K562 (cell line): ENCODE measurements around the gene C1QTNF12. TPM values are rescaled to one million over a fixed set of nuclear protein-coding genes. Genes with fewer than 3 reads are reported as not detected.

Source experiments
- ATAC-seq: fragments of 200-7000 bp; cut with Tn5 transposase; 3 replicates; pipeline ENCODE4 v1.9.1; 2020; ENCODE audit warnings: moderate library complexity
- BruUV-seq: library from RNA; stranded (reverse); fragments of 400-500 nt; replicated peaks from 2 replicates; lab custom pipeline; 2021; lab: Mats Ljungman, UMichigan
- CTCF ChIA-PET: fragments of 300-600 bp; formaldehyde crosslinking; extraction: SDS; loops from one replicate; lab custom pipeline; 2021; ENCODE audit warnings: low intra/inter-chr PET ratio; lab: Yijun Ruan, JAX
- POLR2A ChIA-PET: fragments of 300-600, 350-650 bp; sonication (Branson Sonifier 250); formaldehyde crosslinking; extraction: SDS; loops from one replicate; lab custom pipeline; 2021; ENCODE audit warnings: antibody characterized with exemption, inconsistent platforms; lab: Yijun Ruan, JAX
- DNase-seq, 4 experiments: peaks; one replicate each; pipeline versions ENCODE4 v3.0.0 to v3.0.0-alpha.2; 2011 to 2018; ENCODE audit warnings: low spot score in 3 of 4, mixed read lengths in 3 of 4; ENCODE audit errors: extremely low read depth in 1 of 4
- FAIRE-seq: peaks from 2 replicates; lab custom pipeline; 2011; peaks lifted over from hg19 to GRCh38; lab: Jason Lieb, UNC
- H2AFZ ChIP-seq: 2 replicates; pipeline ENCODE4 v1.6.0; 2011; ENCODE audit warnings: low read depth, low read length, control low read depth, inconsistent platforms
- H3K27ac ChIP-seq: fragments of 200-600 bp; 3 replicates; pipeline ENCODE4 v1.8.0; 2011; ENCODE audit warnings: low read depth, mild to moderate bottlenecking, control low read depth, inconsistent platforms, low read length, moderate library complexity, mixed read lengths; ENCODE audit errors: extremely low read depth
- H3K27me3 ChIP-seq, 2 experiments: fragments of 300-600 bp in 1 of 2; 2 replicates in 1 of 2; 3 replicates in 1 of 2; pipeline versions ENCODE4 v1.6.0 to v1.8.0; 2011; ENCODE audit warnings: inconsistent platforms in 2 of 2, low read length in 2 of 2, mild to moderate bottlenecking in 1 of 2, mixed read lengths in 1 of 2, moderate library complexity in 1 of 2; ENCODE audit not compliant: control insufficient read depth in 2 of 2, insufficient read depth in 2 of 2
- H3K36me3 ChIP-seq: fragments of 300-600 bp; 3 replicates; pipeline ENCODE4 v1.8.0; 2011; ENCODE audit warnings: mild to moderate bottlenecking, low read length, inconsistent platforms; ENCODE audit not compliant: control insufficient read depth, insufficient read depth
- H3K4me1 ChIP-seq, 2 experiments: fragments of 200-600 bp in 1 of 2; replicated peaks in 1 of 2; 2 replicates in 1 of 2; 3 replicates in 1 of 2; pipeline versions ENCODE4 v1.5.1 to v1.8.0; 2011; ENCODE audit warnings: inconsistent platforms in 2 of 2, low read length in 2 of 2, mild to moderate bottlenecking in 1 of 2, mixed read lengths in 1 of 2, moderate library complexity in 1 of 2; ENCODE audit not compliant: control insufficient read depth in 2 of 2, insufficient read depth in 2 of 2
- H3K4me2 ChIP-seq: 2 replicates; pipeline ENCODE4 v1.6.1; 2011; ENCODE audit warnings: low read length, control low read depth, inconsistent platforms, mixed read lengths; ENCODE audit not compliant: insufficient read depth
- H3K4me3 ChIP-seq: fragments of 200-600 bp; sonication (generic), shearing (Covaris generic); 2 replicates; pipeline ENCODE4 v1.5.1; 2016; ENCODE audit warnings: control low read depth, inconsistent platforms
- H3K79me2 ChIP-seq: fragments of 200-600 bp; 3 replicates; pipeline ENCODE4 v1.8.0; 2011; ENCODE audit warnings: low read length, inconsistent platforms; ENCODE audit not compliant: control insufficient read depth, insufficient read depth
- H3K9ac ChIP-seq, 2 experiments: 2 replicates each; pipeline versions ENCODE4 v1.6.0 to v1.6.1; 2011; ENCODE audit warnings: low read depth in 2 of 2, low read length in 2 of 2, control low read depth in 1 of 2, inconsistent platforms in 1 of 2, mild to moderate bottlenecking in 1 of 2, mixed read lengths in 1 of 2; ENCODE audit not compliant: insufficient read depth in 1 of 2
- H3K9me1 ChIP-seq: one replicate; pipeline ENCODE4 v1.6.0; 2011; ENCODE audit warnings: inconsistent platforms, mild to moderate bottlenecking, low read length, moderate library complexity; ENCODE audit not compliant: control insufficient read depth, insufficient read depth
- H3K9me3 ChIP-seq: replicated peaks from 2 replicates; pipeline ENCODE4 v1.5.1; 2011; ENCODE audit warnings: low read depth, low read length, inconsistent platforms; ENCODE audit not compliant: control insufficient read depth, insufficient read depth
- H4K20me1 ChIP-seq: replicated peaks from 2 replicates; pipeline ENCODE4 v1.6.1; 2011; ENCODE audit warnings: low read length, inconsistent platforms, mixed read lengths; ENCODE audit not compliant: control insufficient read depth, insufficient read depth
- CBFB ChIP-seq: sonication (generic); formaldehyde crosslinking; IDR thresholded peaks from 2 replicates; pipeline ENCODE4 v1.4.0; 2020; ENCODE audit warnings: mild to moderate bottlenecking, missing genetic modification reagents
- CBX3 ChIP-seq, 2 experiments: IDR thresholded peaks; 1 replicate in 1 of 2; 2 replicates in 1 of 2; pipeline ENCODE4 v1.6.1; 2012; ENCODE audit warnings: inconsistent platforms in 2 of 2, low read length in 2 of 2, borderline replicate concordance in 1 of 2, control low read depth in 1 of 2
- CREB1 ChIP-seq, 2 experiments: sonication (generic) in 1 of 2; formaldehyde crosslinking in 1 of 2; IDR thresholded peaks; 2 replicates each; pipeline versions ENCODE4 v1.6.1 to v1.8.0; 2012 to 2022; ENCODE audit warnings: inconsistent platforms in 1 of 2, mild to moderate bottlenecking in 1 of 2, missing genetic modification reagents in 1 of 2, moderate library complexity in 1 of 2
- ELK1 ChIP-seq: sonication (generic); formaldehyde crosslinking; IDR thresholded peaks from 2 replicates; pipeline ENCODE4 v1.8.1; 2022; ENCODE audit warnings: missing genetic modification reagents
- EP300 ChIP-seq: IDR thresholded peaks from 2 replicates; pipeline ENCODE4 v1.6.1; 2012; ENCODE audit warnings: low read length, improper control_type of control experiment
- MED1 ChIP-seq: sonication (generic); formaldehyde crosslinking; IDR thresholded peaks from 2 replicates; pipeline ENCODE4 v1.8.1; 2023; ENCODE audit warnings: missing genetic modification reagents, borderline replicate concordance
- MLX ChIP-seq, 2 experiments: fragments of 450-650 bp in 1 of 2; sonication (generic) in 1 of 2; formaldehyde crosslinking; conservative IDR thresholded peaks; 2 replicates each; pipeline versions ENCODE4 v1.4.0 to v1.8.1; 2020 to 2022; ENCODE audit warnings: mild to moderate bottlenecking in 1 of 2, missing genetic modification reagents in 1 of 2
- NFATC3 ChIP-seq: fragments of 450-650 bp; IDR thresholded peaks from 2 replicates; pipeline ENCODE4 v1.6.1; 2017; ENCODE audit warnings: mild to moderate bottlenecking
- SIN3A ChIP-seq, 2 experiments: fragments of 150-350 bp in 1 of 2; IDR thresholded peaks; 2 replicates each; pipeline ENCODE4 v1.6.1; 2011 to 2016; ENCODE audit warnings: borderline replicate concordance in 2 of 2, low read depth in 2 of 2, low read length in 2 of 2, mild to moderate bottlenecking in 2 of 2, moderate library complexity in 2 of 2; ENCODE audit not compliant: control insufficient read depth in 1 of 2
- SREBF2 ChIP-seq: sonication (generic); formaldehyde crosslinking; IDR thresholded peaks from 2 replicates; pipeline ENCODE4 v1.4.0; 2020; ENCODE audit warnings: mild to moderate bottlenecking, missing genetic modification reagents
- TEAD1 ChIP-seq, 2 experiments: fragments of 450-650 bp in 1 of 2; sonication (generic) in 1 of 2; formaldehyde crosslinking; IDR thresholded peaks; 2 replicates each; pipeline versions ENCODE4 v1.4.0 to v1.8.0; 2020 to 2022; ENCODE audit warnings: mild to moderate bottlenecking in 2 of 2, missing genetic modification reagents in 1 of 2
- USF2 ChIP-seq: sonication (generic); formaldehyde crosslinking; IDR thresholded peaks from 2 replicates; pipeline ENCODE4 v1.5.0; 2020; ENCODE audit warnings: missing genetic modification reagents
- ZNF124 ChIP-seq: sonication (generic); formaldehyde crosslinking; IDR thresholded peaks from 2 replicates; pipeline ENCODE4 v1.8.1; 2022; ENCODE audit warnings: missing genetic modification reagents
- ZNF311 ChIP-seq: fragments of 250-450 bp; sonication (Bioruptor Pico); IDR thresholded peaks from 2 replicates; pipeline ENCODE4 v1.4.0; 2020; ENCODE audit warnings: mild to moderate bottlenecking, moderate library complexity
- ZNF431 ChIP-seq: sonication (generic); formaldehyde crosslinking; IDR thresholded peaks from 2 replicates; pipeline ENCODE4 v1.8.0; 2022; ENCODE audit warnings: mild to moderate bottlenecking, missing genetic modification reagents
- ZNF444 ChIP-seq: fragments of 250-450 bp; sonication (Bioruptor Pico); IDR thresholded peaks from 2 replicates; pipeline ENCODE4 v1.4.0; 2020; ENCODE audit warnings: mild to moderate bottlenecking, moderate library complexity
- WGBS: fragments of 100-300 bp; shearing (Covaris generic); methylation state at CpG from one replicate; pipeline ENCODE4 v1.1.6; 2016; ENCODE audit warnings: low coverage, mixed read lengths; ENCODE audit not compliant: insufficient coverage; ENCODE audit errors: missing lambda C conversion rate; 5-methylcytosine and 5-hydroxymethylcytosine counted together
- in situ Hi-C: fragments of 300-500 bp; cut with MboI; formaldehyde crosslinking; loops from 4 replicates; pipeline ENCODE4 v1.15.0; 2018; ENCODE audit warnings: inconsistent platforms, mixed read lengths
- intact Hi-C: fragments of 100-400 bp; cut with micrococcal nuclease; formaldehyde crosslinking; loops from 2 replicates; pipeline ENCODE4 v1.14.2; 2022
- polyA plus RNA-seq, 8 experiments: library from polyadenylated mRNA; depleted of rRNA in 4 of 8; stranded (reverse) in 5 of 8; unstranded in 3 of 8; fragments of >200 nt; fragmentation: Nextera tagmentation in 2 of 8; fragmentation: Illumina TruSeq in 1 of 8; extraction: Ambion mirVana in 2 of 8; extraction: Trizol in 1 of 8; gene quantifications; 2 replicates each; pipeline versions ENCODE4 v1.2.1 to v1.2.3, GENCODE V29; 2011 to 2014; ENCODE audit warnings: inconsistent platforms in 1 of 8, missing spikeins in 1 of 8
- total RNA-seq, 7 experiments: library from RNA; depleted of rRNA in 6 of 7; stranded (reverse); fragments of >200 nt in 6 of 7; fragmentation: Illumina TruSeq in 2 of 7; extraction: Trizol in 2 of 7; gene quantifications; 2 replicates each; pipeline versions ENCODE4 v1.2.1 to v1.2.3, GENCODE V29; 2011 to 2021; ENCODE audit warnings: low replicate concordance in 1 of 7

Gene C1QTNF12
- total and polyA plus RNA-seq, 9 of the 15 experiments (the other 6 are each of a cell fraction or from before 2014, with no cell fraction given) = 0.11 to 4.3 (median 0.93) TPM; not detected in 3

GRCh38 chr1:1231400-1232207 lies 14.9 kb downstream of the C1QTNF12 start, which contains the start of gene SDF4:
TSS of gene SDF4 (minus strand) at chr1:1232001. CDS start at chr1:1228772, 3,229 bp downstream.
- intact Hi-C loops = loop anchor here (5.0 kb wide), 1 partner anchor 109 kb away; no protein-coding TSS in a partner anchor
- Histone ChIP-seq H3K27me3 (no peaks in the 10 kb centered on the region), H4K20me1 (no peaks in the 10 kb centered on the region), H3K9ac (peak within 1 kb of the TSS; percentile 93 to 99), H3K9me3 (peaks cover 9% of the 10 kb centered on the region), H3K27ac (peak within 1 kb of the TSS; percentile 96), H3K4me2 (peak within 1 kb of the TSS; percentile 100), H3K4me3 (peak within 1 kb of the TSS; percentile 79), H3K79me2 (peaks cover 79% of the 10 kb centered on the region), H3K36me3 (peaks cover 49% of the 10 kb centered on the region; the same call in 2 of the 3 replicates), H3K9me1 (no peaks in the 10 kb centered on the region), H2AFZ (peak within 1 kb of the TSS; percentile 93), H3K4me1 (peaks cover 6 to 83% of the 10 kb centered on the region in 2 experiments; a peak in 4 of 5 replicates)
- ChIA-PET POLR2A (interaction anchor here (0.5 to 2.2 kb wide), 15 partner anchors 8 to 114 kb away, joined by 3 to 12 read pairs (median 4); partner anchors contain the start of gene TNFRSF4), CTCF (interaction anchor here (0.7 kb wide), 1 partner anchor 169 kb away, joined by 4 read pairs; no protein-coding TSS in a partner anchor)
- DNase-seq (peak; percentile 99 to 100 (median 100)), FAIRE-seq (peak; percentile 86), ATAC-seq (peak; percentile 99)
- WGBS = under 1% methylated on average over 78 of the region's 99 CpGs
- BruUV-seq = no TSS peak
- in situ Hi-C loops = no loop called here
- TF ChIP-seq MED1 (CRISPR knock-in tag) (no peak; the same call in 1 of the 2 replicates), ZNF124 (CRISPR knock-in tag) (no peak), ZNF431 (CRISPR knock-in tag) (0 out of 2 replicates have a peak, but pooled peaks have one; percentile 3), USF2 (CRISPR knock-in tag) (peak; percentile 96), ELK1 (CRISPR knock-in tag) (no peak), EP300 (no peak), ZNF444 (CRISPR knock-in tag) (no peak), ZNF311 (CRISPR knock-in tag) (no peak), TEAD1 (CRISPR knock-in tag; IDR thresholded peaks at IDR 0.05) (peak; percentile 51 to 57; a peak in 1 of 4 replicates), NFATC3 (no peak), CBFB (CRISPR knock-in tag) (no peak), CREB1 (IDR thresholded peaks at IDR 0.05) (peak; percentile 82), CREB1 (CRISPR knock-in tag; IDR thresholded peaks at IDR 0.05) (peak; percentile 82), MLX (CRISPR knock-in tag; conservative IDR thresholded peaks at IDR 0.05) (0 out of 4 replicates have a peak, but pooled peaks of 1 of the 2 experiments have one; percentile 37), CBX3 (IDR thresholded peaks at IDR 0.05; ENCODE audit: borderline replicate concordance in 1 of 2, low read length in 2 of 2) (no peak; a peak in 1 of 3 replicates), SIN3A (IDR thresholded peaks at IDR 0.05; ENCODE audit: borderline replicate concordance in 2 of 2, control insufficient read depth in 1 of 2, low read depth in 2 of 2, low read length in 2 of 2) (peak; percentile 47 to 56; a peak in 1 of 4 replicates), SREBF2 (CRISPR knock-in tag) (no peak)
